ENCODE measurements around the gene AHNAK2. TPM values are rescaled to one million over a fixed set of nuclear protein-coding genes. Genes with fewer than 3 reads are reported as not detected.

AHNAK2 gene
- total RNA-seq, 1 experiment from 2014 or later: 45.0 TPM

GRCh38 chr14:104970231-104971068 is 7.7 kb downstream of the AHNAK2 start:
- POLR2A ChIA-PET: interaction anchor here (0.7 to 1.0 kb wide), 2 partner anchors 10 to 51 kb away, joined by 3 to 5 read pairs; partner anchors contain the start of gene CDCA4
- H2AFZ ChIP-seq (ENCODE audit: low read depth, low read length, poor library complexity, severe bottlenecking): no peak overlapping the region
- H3K4me3 ChIP-seq (replicated peaks in 1 of 2; ENCODE audit: low read depth in 1 of 2, low read length in 2 of 2): peak overlapping the region; percentile 61 to 68
- ATAC-seq (peak; percentile 37), DNase-seq (ENCODE audit: low read depth, low spot score) (peak; percentile 56)
- H3K4me2 ChIP-seq (ENCODE audit: low read length): peak overlapping the region; percentile 90
- H3K27ac ChIP-seq (ENCODE audit: low read depth, low read length): peak overlapping the region; percentile 98
- no peak for TF ChIP-seq ATF3 (IDR thresholded peaks at IDR 0.05)
- no peak for TF ChIP-seq ELF1 (IDR thresholded peaks at IDR 0.05; ENCODE audit: borderline replicate concordance, low read depth)
- TF ChIP-seq YY1 (IDR thresholded peaks at IDR 0.05; ENCODE audit: extremely low read depth, insufficient replicate concordance, low read depth, low read length): peak; percentile 6
- TF ChIP-seq POLR2AphosphoS5 (IDR thresholded peaks at IDR 0.05; ENCODE audit: low read depth, low read length): peak; percentile 82
- TF ChIP-seq TCF7L2 (IDR thresholded peaks at IDR 0.05; ENCODE audit: borderline replicate concordance, extremely low read depth, insufficient read depth, insufficient read length): peak; percentile 24
- CTCF ChIA-PET: interaction anchor here (0.8 to 0.9 kb wide), 2 partner anchors 37 to 76 kb away, joined by 3 read pairs; no protein-coding TSS in a partner anchor
- H3K4me1 ChIP-seq (ENCODE audit: control insufficient read depth in 1 of 2, insufficient read depth in 2 of 2, low read length in 2 of 2): peaks cover 71 to 91% of the 10 kb centered on the region in 2 experiments
- H3K36me3 ChIP-seq (ENCODE audit: control insufficient read depth in 1 of 2, insufficient read depth in 2 of 2, low read length in 2 of 2): no peaks in the 10 kb centered on the region
- no peaks in the 10 kb centered on the region for H4K20me1 ChIP-seq (ENCODE audit: insufficient read depth)
- intact Hi-C loops (cut with micrococcal nuclease): loop anchor here (1.0 to 10.0 kb wide), 3 partner anchors 37 to 194 kb away; partner anchors contain the start of gene JAG2
- H3K79me2 ChIP-seq (ENCODE audit: insufficient read depth, low read length): no peaks in the 10 kb centered on the region
- H3K9ac ChIP-seq (ENCODE audit: low read length): peak overlapping the region; percentile 80
- H3K27me3 ChIP-seq (ENCODE audit: insufficient read depth, low read length): no peaks in the 10 kb centered on the region
- H3K9me3 ChIP-seq (ENCODE audit: control insufficient read depth in 1 of 2, insufficient read depth in 1 of 2, low read depth in 1 of 2, low read length in 2 of 2): no peaks in the 10 kb centered on the region
- no TSS peak for BruUV-seq (replicated peaks)
- H3K9me2 ChIP-seq (ENCODE audit: insufficient read depth): no peaks in the 10 kb centered on the region
- RAD21 ChIA-PET (ENCODE audit: low non-redundant PET in 1 of 2, low total read pairs in 2 of 2, uncharacterized antibody in 2 of 2, unreplicated experiment in 2 of 2): interaction anchor here in 1 of 2 experiments (0.8 kb wide), 1 partner anchor 74 kb away, joined by 4 read pairs; no protein-coding TSS in a partner anchor

Measured in HCT116 (cell line).